Myometrial cell (primary cell): ENCODE measurements around the gene PAK3. TPM values are rescaled to one million over a fixed set of nuclear protein-coding genes. Genes with fewer than 3 reads are reported as not detected.

Experiments used
- total RNA-seq: library from RNA; depleted of rRNA; stranded (reverse); fragments of >200 nt; gene quantifications from 2 replicates; pipeline ENCODE4 v1.2.3, GENCODE V29; 2015

PAK3 gene
- 0.18 and 0.58 TPM in 2 replicates for total RNA-seq

GRCh38 chrX:111095974-111096895 lies at the start of gene PAK3:
PAK3 (plus strand) TSS chrX:111096191; CDS start chrX:111123104, 26,913 bp downstream.

GRCh38 chrX:111270339-111270738 lies 174.3 kb downstream of the PAK3 start, which contains the start of gene CAPN6:
CAPN6 (minus strand) TSS chrX:111270483; CDS start chrX:111263936, 6,547 bp downstream.

Other genes starting within 250 kb of the PAK3 start
- gene CAPN6, start 174.3 kb downstream of the PAK3 start, total RNA-seq = 0.18 TPM in 1 of 2 replicates, not detected in the other